Right lobe of liver (tissue), 6 donors: ENCODE results near the gene TRIM41. TPM values are rescaled to one million over a fixed set of nuclear protein-coding genes. Genes with fewer than 3 reads are reported as not detected.
A peak's percentile ranks its signal among the peaks of the same experiment; 100 is the strongest.

Experiments used
- ATAC-seq, 4 donors: fragments of 200-7000 bp; cut with Tn5 transposase; one replicate each; pipeline ENCODE4 v1.9.1; 2020; ENCODE audit warnings: mild to moderate bottlenecking in 4 of 4, moderate library complexity in 4 of 4
- DNase-seq, 3 donors: peaks; one replicate each; pipeline ENCODE4 v3.0.0-alpha.2; 2020
- H3K27ac ChIP-seq, 3 donors: fragments of 200-600 bp; one replicate each; pipeline ENCODE4 v1.8.0; 2022
- H3K27me3 ChIP-seq, 2 donors: fragments of 200-600 bp; one replicate each; pipeline ENCODE4 v1.8.0; 2022
- H3K36me3 ChIP-seq, 4 donors: fragments of 200-600 bp; sonication (generic) in 1 of 4; one replicate each; pipeline versions ENCODE4 v1.5.1 to v1.8.0; 2017 to 2022; ENCODE audit warnings: control low read depth in 1 of 4
- H3K4me1 ChIP-seq, 4 donors: fragments of 200-600 bp; sonication (generic) in 1 of 4; one replicate each; pipeline versions ENCODE4 v1.5.1 to v1.8.0; 2017 to 2022; ENCODE audit warnings: control low read depth in 1 of 4
- H3K4me3 ChIP-seq, 3 donors: fragments of 200-600 bp; one replicate each; pipeline ENCODE4 v1.8.0; 2022
- H3K9me3 ChIP-seq, 4 donors: fragments of 200-600 bp; sonication (generic) in 1 of 4; one replicate each; pipeline versions ENCODE4 v1.5.1 to v1.8.0; 2017 to 2022; ENCODE audit warnings: control low read depth in 1 of 4
- CTCF ChIP-seq, 4 donors: fragments of 200-600 bp in 3 of 4; fragments of 450-650 bp in 1 of 4; IDR thresholded peaks; one replicate each; pipeline versions ENCODE4 v1.5.1 to v1.8.0; 2016 to 2022; ENCODE audit warnings: antibody characterized with exemption in 4 of 4, mild to moderate bottlenecking in 2 of 4
- POLR2A ChIP-seq: fragments of 450-650 bp; IDR thresholded peaks from one replicate; pipeline ENCODE4 v1.6.1; 2017; ENCODE audit warnings: antibody characterized with exemption, mild to moderate bottlenecking
- WGBS: methylation state at CpG from one replicate; pipeline ENCODE4 v1.1.6; 2018; ENCODE audit warnings: low coverage, low lambda C conversion rate; ENCODE audit not compliant: insufficient coverage; ENCODE audit errors: missing lambda C conversion rate; 5-methylcytosine and 5-hydroxymethylcytosine counted together
- intact Hi-C, 2 donors: fragments of 100-400 bp; cut with DNase I; formaldehyde crosslinking; loops; one replicate each; pipeline versions ENCODE4 v1.11.2 to v1.14.1; 2022
- total RNA-seq, 6 experiments: library from RNA; depleted of rRNA in 2 of 6; stranded (reverse); fragments of >200 nt in 2 of 6; fragmentation: NEBNext Ultra II Directional in 3 of 6; extraction: Animal tissue kit (Norgen Biotek cat#: 25700) in 3 of 6; gene quantifications; one replicate each; pipeline versions ENCODE4 v1.1.0 to v1.2.4, GENCODE V29; 2016 to 2023
- donor health status: DM: no; HTN: yes; CAD: no.
- donor health status: DM: no; HTN: no; CAD: no.
- donor health status: DM: no; HTN: no; CAD: no.
- donor health status: DM: no; HTN: yes; CAD: no.
- donor health status: DM: no; HTN: yes; CAD: no.

The TRIM41 gene
- total RNA-seq, 6 experiments from 2014 or later = 7.3 to 20.6 (median 15.9) TPM

- intact Hi-C loops = no loop called here
- Histone ChIP-seq H3K4me1 (peaks cover 0 to 7% (median 0%) of the 10 kb centered on the region in 4 donors), H3K36me3 (no peaks in the 10 kb centered on the region), H3K27ac (no peak overlapping the region), H3K27me3 (no peaks in the 10 kb centered on the region), H3K9me3 (no peaks in the 10 kb centered on the region), H3K4me3 (no peak overlapping the region)
- DNase-seq (peak in 1 of 3 donors; percentile 72), ATAC-seq (peak; percentile 79 to 91 (median 88))
- TF ChIP-seq CTCF (IDR thresholded peaks at IDR 0.05) = peak; percentile 71 to 80 (median 73)
- no peak for TF ChIP-seq POLR2A
- WGBS = 34% methylated on average over 12 of the region's 25 CpGs
Observed at GRCh38 chr5:181181650-181182565, 41.2 kb upstream of the TRIM41 start.

- no peak for TF ChIP-seq CTCF (IDR thresholded peaks at IDR 0.05)
- no peak for TF ChIP-seq POLR2A
- no peaks in the 10 kb centered on the region for H3K9me3 ChIP-seq
- DNase-seq (no peak), ATAC-seq (no peak)
- no peaks in the 10 kb centered on the region for H3K27me3 ChIP-seq
- H3K4me1 ChIP-seq = peaks cover 0 to 7% (median 0%) of the 10 kb centered on the region in 4 donors
- no peak overlapping the region for H3K27ac ChIP-seq
- intact Hi-C loops = no loop called here
- WGBS = 69% methylated on average over 8 of the region's 12 CpGs
- H3K36me3 ChIP-seq = no peaks in the 10 kb centered on the region
- no peak overlapping the region for H3K4me3 ChIP-seq
Observed at GRCh38 chr5:181182651-181183050, 40.4 kb upstream of the TRIM41 start.

- Histone ChIP-seq H3K27ac (no peak overlapping the region), H3K4me3 (no peak overlapping the region), H3K36me3 (no peaks in the 10 kb centered on the region), H3K9me3 (no peaks in the 10 kb centered on the region), H3K4me1 (peaks cover 0 to 12% (median 0%) of the 10 kb centered on the region in 4 donors), H3K27me3 (no peaks in the 10 kb centered on the region)
- TF ChIP-seq POLR2A (no peak), CTCF (IDR thresholded peaks at IDR 0.05) (no peak)
- 94% methylated on average over 14 of the region's 16 CpGs for WGBS
- ATAC-seq = no peak
- no peak for DNase-seq
- intact Hi-C loops = no loop called here
Observed at GRCh38 chr5:181184845-181185216, 38.2 kb upstream of the TRIM41 start.

GRCh38 chr5:181185560-181185959 lies 37.5 kb upstream of the TRIM41 start:
- ATAC-seq = no peak
- TF ChIP-seq POLR2A (no peak), CTCF (IDR thresholded peaks at IDR 0.05) (no peak)
- intact Hi-C loops = no loop called here
- Histone ChIP-seq H3K36me3 (no peaks in the 10 kb centered on the region), H3K9me3 (no peaks in the 10 kb centered on the region), H3K4me1 (peaks cover 0 to 14% (median 0%) of the 10 kb centered on the region in 4 donors), H3K27me3 (no peaks in the 10 kb centered on the region), H3K4me3 (no peak overlapping the region), H3K27ac (no peak overlapping the region)
- DNase-seq = no peak
- 84% methylated on average over 7 of the region's 13 CpGs for WGBS
